ENCODE data around the gene RPAP3. TPM values are rescaled to one million over a fixed set of nuclear protein-coding genes. Genes with fewer than 3 reads are reported as not detected.

RPAP3 gene
- total and polyA plus RNA-seq, 10 donors = 12.2 to 35.5 (median 26.4) TPM

- peak overlapping the region in 1 of 8 donors; percentile 31 for H3K4me3 ChIP-seq
- H3K4me1 ChIP-seq = peaks cover 25 to 78% (median 62%) of the 10 kb centered on the region in 6 donors
- H3K27me3 ChIP-seq (replicated peaks in 1 of 7) = no peaks in the 10 kb centered on the region
- peaks cover 0 to 18% (median 0%) of the 10 kb centered on the region in 6 donors for H3K36me3 ChIP-seq
- H3K27ac ChIP-seq = peak overlapping the region in 6 of 8 donors; percentile 25 to 78 (median 56)
- H3K9me3 ChIP-seq = no peaks in the 10 kb centered on the region
- intact Hi-C loops (cut with DNase I; ENCODE audit: low total_unique reads) = no loop called here
- TF ChIP-seq POLR2AphosphoS5 (IDR thresholded peaks at IDR 0.05) (peak in 2 of 3 donors; percentile 60 to 63), POLR2A (IDR thresholded peaks at IDR 0.05) (no peak)
- peak; percentile 88 for DNase-seq
- 25 to 61% (median 52%) methylated on average over 7 to 12 of the region's 12 CpGs for whole genome bisulfite sequencing, 5 donors
These were observed 34.1 kb upstream of the RPAP3 start for GRCh38 chr12:47739979-47740378.

GRCh38 chr12:47739297-47739696, 33.5 kb upstream of the RPAP3 start:
- no peaks in the 10 kb centered on the region for H3K9me3 ChIP-seq
- TF ChIP-seq POLR2A (IDR thresholded peaks at IDR 0.05) = no peak
- H3K4me3 ChIP-seq = no peak overlapping the region
- DNase-seq = no peak
- 76 to 88% (median 86%) methylated on average over 3 of the region's 3 CpGs for WGBS, 5 donors
- peaks cover 0 to 18% (median 0%) of the 10 kb centered on the region in 6 donors for H3K36me3 ChIP-seq
- H3K4me1 ChIP-seq = peaks cover 25 to 85% (median 68%) of the 10 kb centered on the region in 6 donors
- H3K27me3 ChIP-seq (replicated peaks in 1 of 7) = no peaks in the 10 kb centered on the region
- H3K27ac ChIP-seq = peak overlapping the region in 2 of 8 donors; percentile 45 to 78
- intact Hi-C loops (cut with DNase I; ENCODE audit: low total_unique reads) = no loop called here

GRCh38 chr12:47737936-47738594, 32.2 kb upstream of the RPAP3 start:
- no peaks in the 10 kb centered on the region for H3K9me3 ChIP-seq
- intact Hi-C loops (cut with DNase I; ENCODE audit: low total_unique reads) = no loop called here
- TF ChIP-seq POLR2AphosphoS5 (IDR thresholded peaks at IDR 0.05) (no peak), CTCF (IDR thresholded peaks at IDR 0.05 in 8 of 11, conservative IDR thresholded peaks at IDR 0.05 in 3 of 11) (no peak), POLR2A (IDR thresholded peaks at IDR 0.05) (no peak)
- peaks cover 25 to 85% (median 73%) of the 10 kb centered on the region in 6 donors for H3K4me1 ChIP-seq
- no peaks in the 10 kb centered on the region for H3K27me3 ChIP-seq (replicated peaks in 1 of 7)
- WGBS, 5 donors = 74 to 86% (median 81%) methylated on average over 9 to 17 of the region's 17 CpGs
- DNase-seq = no peak
- H3K4me3 ChIP-seq = no peak overlapping the region
- peaks cover 0 to 18% (median 0%) of the 10 kb centered on the region in 6 donors for H3K36me3 ChIP-seq
- peak overlapping the region in 6 of 8 donors; percentile 3 to 81 (median 68) for H3K27ac ChIP-seq

- Histone ChIP-seq H3K27ac (peak overlapping the region; percentile 3 to 81 (median 66)), H3K36me3 (peaks cover 0 to 18% (median 0%) of the 10 kb centered on the region in 6 donors), H3K4me3 (no peak overlapping the region), H3K27me3 (replicated peaks in 1 of 7) (no peaks in the 10 kb centered on the region), H3K9me3 (no peaks in the 10 kb centered on the region), H3K4me1 (peaks cover 22 to 77% (median 68%) of the 10 kb centered on the region in 6 donors)
- DNase-seq = peak; percentile 88
- WGBS, 5 donors = 37 to 76% (median 70%) methylated on average over 11 to 19 of the region's 19 CpGs
- intact Hi-C loops (cut with DNase I; ENCODE audit: low total_unique reads) = no loop called here
- TF ChIP-seq POLR2A (IDR thresholded peaks at IDR 0.05) = no peak
- TF ChIP-seq POLR2AphosphoS5 (IDR thresholded peaks at IDR 0.05) = peak; percentile 53 to 78 (median 76)
- no peak for TF ChIP-seq CTCF (IDR thresholded peaks at IDR 0.05 in 8 of 11, conservative IDR thresholded peaks at IDR 0.05 in 3 of 11)
These were observed 31.2 kb upstream of the RPAP3 start for GRCh38 chr12:47736877-47737676.

GRCh38 chr12:47736216-47736615, 30.4 kb upstream of the RPAP3 start:
- H3K27me3 ChIP-seq (replicated peaks in 1 of 7) = no peaks in the 10 kb centered on the region
- peak overlapping the region; percentile 3 to 81 (median 63) for H3K27ac ChIP-seq
- intact Hi-C loops (cut with DNase I; ENCODE audit: low total_unique reads) = no loop called here
- H3K36me3 ChIP-seq = peaks cover 0 to 18% (median 0%) of the 10 kb centered on the region in 6 donors
- peaks cover 13 to 69% (median 59%) of the 10 kb centered on the region in 6 donors for H3K4me1 ChIP-seq
- no peak for TF ChIP-seq POLR2AphosphoS5 (IDR thresholded peaks at IDR 0.05)
- TF ChIP-seq CTCF (IDR thresholded peaks at IDR 0.05 in 8 of 11, conservative IDR thresholded peaks at IDR 0.05 in 3 of 11) = no peak
- TF ChIP-seq POLR2A (IDR thresholded peaks at IDR 0.05) = no peak
- no peaks in the 10 kb centered on the region for H3K9me3 ChIP-seq
- WGBS, 5 donors = 60 to 76% (median 68%) methylated on average over 2 to 4 of the region's 4 CpGs
- DNase-seq = no peak
- no peak overlapping the region for H3K4me3 ChIP-seq

Data from spleen (tissue), 11 donors.